LNCAP (cell line): ENCODE results near the gene MYH15.

Experiments
- TF ChIP-seq, protein P1 (sequence below): fragments of 450-650 bp; IDR thresholded peaks from 2 replicates; pipeline ENCODE4 v1.5.1; 2017; ENCODE audit warnings: mild to moderate bottlenecking

Gene MYH15

DNA sequence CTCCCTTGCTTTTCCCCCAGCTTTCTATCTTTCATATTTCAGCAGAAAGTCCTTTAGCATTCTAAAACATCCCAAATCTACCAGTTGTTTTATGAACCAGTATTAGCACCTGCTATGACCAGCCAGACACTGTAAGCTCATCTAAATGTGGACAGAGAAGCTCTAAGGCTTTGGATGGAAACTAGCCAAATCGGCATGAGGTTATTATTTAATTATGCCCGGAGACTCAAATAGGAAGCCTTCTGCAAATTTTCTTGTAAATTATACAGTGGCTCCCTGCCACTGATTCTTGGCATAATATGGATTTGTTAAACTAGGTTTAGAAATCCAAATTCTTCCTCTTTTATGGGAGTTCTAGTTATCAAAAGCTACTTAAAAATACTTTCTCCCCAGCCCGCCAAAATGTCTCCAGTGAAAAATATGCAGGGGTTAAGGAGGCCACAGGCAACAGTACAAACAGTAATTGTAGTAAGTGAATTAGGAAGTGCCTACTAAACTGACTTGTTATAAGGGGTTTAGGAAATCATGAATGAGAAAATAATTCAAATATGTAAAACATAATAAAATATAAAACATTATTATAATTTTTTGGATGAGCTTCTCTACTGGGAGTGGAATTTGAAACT lies 15.4 kb downstream of the MYH15 start:
- TF ChIP-seq, protein P1, sequence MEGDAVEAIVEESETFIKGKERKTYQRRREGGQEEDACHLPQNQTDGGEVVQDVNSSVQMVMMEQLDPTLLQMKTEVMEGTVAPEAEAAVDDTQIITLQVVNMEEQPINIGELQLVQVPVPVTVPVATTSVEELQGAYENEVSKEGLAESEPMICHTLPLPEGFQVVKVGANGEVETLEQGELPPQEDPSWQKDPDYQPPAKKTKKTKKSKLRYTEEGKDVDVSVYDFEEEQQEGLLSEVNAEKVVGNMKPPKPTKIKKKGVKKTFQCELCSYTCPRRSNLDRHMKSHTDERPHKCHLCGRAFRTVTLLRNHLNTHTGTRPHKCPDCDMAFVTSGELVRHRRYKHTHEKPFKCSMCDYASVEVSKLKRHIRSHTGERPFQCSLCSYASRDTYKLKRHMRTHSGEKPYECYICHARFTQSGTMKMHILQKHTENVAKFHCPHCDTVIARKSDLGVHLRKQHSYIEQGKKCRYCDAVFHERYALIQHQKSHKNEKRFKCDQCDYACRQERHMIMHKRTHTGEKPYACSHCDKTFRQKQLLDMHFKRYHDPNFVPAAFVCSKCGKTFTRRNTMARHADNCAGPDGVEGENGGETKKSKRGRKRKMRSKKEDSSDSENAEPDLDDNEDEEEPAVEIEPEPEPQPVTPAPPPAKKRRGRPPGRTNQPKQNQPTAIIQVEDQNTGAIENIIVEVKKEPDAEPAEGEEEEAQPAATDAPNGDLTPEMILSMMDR = no peak

DNA sequence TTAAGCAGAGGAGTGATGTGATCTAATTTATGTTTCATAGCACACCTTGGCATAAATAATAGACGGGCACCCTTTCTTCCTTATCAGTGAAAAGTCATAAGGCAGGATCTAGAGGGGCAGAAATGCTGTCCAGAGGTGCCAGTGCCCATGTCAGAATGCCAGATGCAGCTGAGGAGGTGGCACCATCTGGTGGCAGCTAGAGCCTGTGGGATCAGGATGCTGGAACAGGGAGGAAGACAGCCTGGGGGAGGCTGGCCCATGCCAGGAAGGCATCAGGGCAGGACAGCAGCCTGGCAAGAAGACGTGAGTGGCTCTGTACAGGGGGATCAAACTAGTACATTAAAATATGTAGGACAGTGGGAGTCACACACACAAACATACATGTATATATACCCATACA lies 16.5 kb downstream of the MYH15 start:
- TF ChIP-seq, protein P1 = peak; percentile 78

DNA sequence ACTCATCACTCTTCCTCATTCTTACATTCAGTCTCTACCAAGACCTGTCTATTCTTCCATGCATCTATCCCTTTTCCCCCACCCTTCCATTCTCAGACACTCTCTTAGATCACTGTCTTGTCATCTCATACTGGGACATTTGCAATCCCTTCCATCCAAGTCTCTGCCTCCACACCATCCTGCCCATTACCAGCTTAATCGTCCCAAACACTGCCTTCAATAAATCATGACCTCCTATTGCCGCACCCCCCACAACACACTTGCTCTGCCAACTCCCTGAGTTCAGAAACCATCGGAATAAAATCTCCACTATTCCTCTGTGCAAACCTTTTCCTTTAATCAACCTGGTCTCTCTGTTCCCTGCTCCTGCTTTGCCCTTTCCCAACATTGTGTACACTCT lies 18.9 kb downstream of the MYH15 start:
- TF ChIP-seq, protein P1 = no peak

DNA sequence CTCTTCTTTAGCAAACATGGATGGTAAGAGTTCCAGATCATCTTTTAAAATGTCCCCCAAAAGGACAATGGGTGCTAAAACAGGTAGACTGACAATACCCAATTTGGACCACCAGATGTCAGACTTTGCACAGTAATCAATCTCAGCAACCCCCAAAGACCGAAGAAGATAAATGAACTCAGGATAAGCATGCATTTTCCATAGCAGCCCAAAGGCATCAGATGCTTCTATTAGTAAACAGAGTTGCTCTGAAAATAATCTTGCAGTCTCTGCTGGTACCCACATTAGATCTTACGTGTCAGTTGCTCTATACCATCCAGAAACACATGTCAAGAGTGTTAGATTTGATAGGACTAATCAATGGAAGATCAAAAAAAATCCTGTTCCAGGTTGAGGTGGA lies 20.6 kb downstream of the MYH15 start:
- TF ChIP-seq, protein P1 = peak; percentile 80

DNA sequence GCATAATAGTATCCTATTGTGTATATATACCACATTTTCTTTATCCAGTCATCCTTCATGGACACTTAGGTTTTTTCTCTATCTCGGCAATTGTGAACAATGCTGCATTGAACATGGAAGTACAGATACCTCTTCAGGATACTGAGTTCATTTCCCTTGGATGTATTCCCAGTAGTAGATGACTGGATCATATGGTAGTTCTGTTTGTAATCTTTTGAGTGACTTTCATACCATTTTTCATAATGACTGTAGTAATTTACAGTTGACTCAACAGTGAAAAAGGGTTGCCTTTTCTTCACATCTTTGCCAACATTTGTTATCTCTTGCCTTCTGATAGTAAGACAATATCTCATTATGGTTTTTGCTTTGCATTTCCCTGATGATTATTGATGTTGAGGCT lies 21.8 kb downstream of the MYH15 start:
- TF ChIP-seq, protein P1 = no peak

DNA sequence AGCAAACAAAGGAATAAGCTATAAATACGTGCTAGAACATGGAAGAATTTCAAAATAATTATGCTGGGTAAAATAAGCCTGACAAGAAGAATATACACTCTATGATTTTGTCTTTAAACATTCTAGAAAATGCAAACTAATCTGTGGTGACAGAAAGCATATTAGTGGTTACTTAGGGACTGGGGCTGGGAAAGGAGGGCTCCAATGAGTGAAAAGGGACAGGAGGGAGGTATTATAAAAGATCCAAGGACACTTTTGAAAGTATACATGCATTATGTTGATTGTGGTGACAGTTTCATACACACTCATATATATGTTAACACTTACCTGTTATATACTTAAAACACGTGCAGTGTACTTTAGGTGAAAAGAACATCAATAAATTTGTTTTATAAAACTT lies 23.0 kb downstream of the MYH15 start:
- TF ChIP-seq, protein P1 = no peak

DNA sequence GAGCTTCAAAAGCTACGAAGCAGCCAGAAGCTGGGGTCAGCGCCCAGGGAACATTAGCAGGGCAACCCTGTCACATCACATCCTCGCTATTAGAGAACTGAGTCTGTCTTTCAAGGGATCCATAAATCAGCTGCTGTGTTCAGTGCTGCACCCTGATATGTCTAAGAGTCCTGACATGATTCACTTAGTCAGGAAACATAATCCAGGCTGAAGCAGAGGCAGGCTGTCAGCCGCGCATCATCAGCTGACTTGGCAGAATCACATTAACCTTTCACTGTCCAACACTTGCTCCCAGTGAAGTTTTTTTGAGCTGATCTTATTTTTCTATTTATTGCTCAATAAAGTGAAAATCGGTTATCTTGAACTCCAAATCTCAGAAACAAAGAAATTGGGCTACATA lies 23.5 kb downstream of the MYH15 start:
- TF ChIP-seq, protein P1 = no peak

DNA sequence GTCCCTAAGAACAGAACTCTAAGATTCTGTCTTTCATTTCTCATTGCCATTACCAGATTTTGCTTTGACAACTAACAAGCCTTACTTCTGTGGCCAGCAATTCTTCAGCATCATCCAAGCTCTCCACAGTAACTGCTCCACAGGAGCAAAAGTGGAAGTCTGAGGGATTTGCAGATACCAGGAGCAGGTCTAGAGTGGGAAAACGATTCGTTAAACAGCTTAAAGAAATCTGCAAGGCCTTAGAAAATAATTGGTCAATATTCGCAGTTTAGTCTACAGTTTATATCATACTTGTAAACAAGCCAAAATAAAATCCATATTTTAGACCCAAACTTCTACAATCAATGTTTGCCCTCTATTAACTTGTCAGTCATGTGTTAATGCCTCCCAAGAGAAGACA lies 24.1 kb downstream of the MYH15 start:
- TF ChIP-seq, protein P1 = no peak
